ENCODE data around the gene GREB1L. TPM values are rescaled to one million over a fixed set of nuclear protein-coding genes. Genes with fewer than 3 reads are reported as not detected.

Gene GREB1L
- total and polyA plus RNA-seq, 2 of the 13 experiments (the other 11 are each of a cell fraction or from before 2014, with no cell fraction given) = 0.17 to 0.66 TPM

- TF ChIP-seq ZGPAT (CRISPR knock-in tag; IDR thresholded peaks at IDR 0.05) = peak; percentile 27; the same call in 1 of the 2 replicates
- TF ChIP-seq MTF1 (CRISPR knock-in tag; IDR thresholded peaks at IDR 0.05) = no peak
- 0 out of 2 replicates have a peak, but pooled peaks have one; percentile 17 for TF ChIP-seq PPARG (CRISPR knock-in tag; conservative IDR thresholded peaks at IDR 0.05)
- TF ChIP-seq ZNF703 (CRISPR knock-in tag; IDR thresholded peaks at IDR 0.05; ENCODE audit: borderline replicate concordance) = no peak
- TF ChIP-seq NONO (IDR thresholded peaks at IDR 0.05) = no peak
- TF ChIP-seq NONO (CRISPR knock-in tag; conservative IDR thresholded peaks at IDR 0.05) = 0 out of 2 replicates have a peak, but pooled peaks have one; percentile 19
- TF ChIP-seq ZBTB38 (CRISPR knock-in tag; IDR thresholded peaks at IDR 0.05) = 0 out of 2 replicates have a peak, but pooled peaks have one; percentile 19
- TF ChIP-seq SIN3B (IDR thresholded peaks at IDR 0.05; ENCODE audit: low read length) = no peak
- TF ChIP-seq KLF16 (CRISPR knock-in tag; IDR thresholded peaks at IDR 0.05) = no peak
- 0 out of 2 replicates have a peak, but pooled peaks have one; percentile 67 for TF ChIP-seq ZNF547 (CRISPR knock-in tag; IDR thresholded peaks at IDR 0.05)
- TF ChIP-seq CREB1 (IDR thresholded peaks at IDR 0.05) = no peak
- no peak for TF ChIP-seq CREB1 (CRISPR knock-in tag; IDR thresholded peaks at IDR 0.05)
- TF ChIP-seq UBTF (CRISPR knock-in tag; IDR thresholded peaks at IDR 0.05) = peak; percentile 77; the same call in 1 of the 2 replicates
- no peak for TF ChIP-seq ZNF589 (CRISPR knock-in tag; conservative IDR thresholded peaks at IDR 0.05)
- TF ChIP-seq ZNF746 (CRISPR knock-in tag; IDR thresholded peaks at IDR 0.05) = no peak
- TF ChIP-seq THAP9 (CRISPR knock-in tag; IDR thresholded peaks at IDR 0.05; ENCODE audit: borderline replicate concordance) = no peak
- no peak for TF ChIP-seq PTBP1 (IDR thresholded peaks at IDR 0.05; ENCODE audit: low read depth, low read length, poor library complexity, severe bottlenecking)
- TF ChIP-seq PBX3 (CRISPR knock-in tag; IDR thresholded peaks at IDR 0.05; ENCODE audit: borderline replicate concordance) = no peak
- no peak for TF ChIP-seq ZNF343 (CRISPR knock-in tag; IDR thresholded peaks at IDR 0.05)
- peak; percentile 77; the same call in 1 of the 2 replicates for TF ChIP-seq SALL2 (CRISPR knock-in tag; IDR thresholded peaks at IDR 0.05)
- TF ChIP-seq KAT8 (CRISPR knock-in tag; IDR thresholded peaks at IDR 0.05) = no peak
- TF ChIP-seq, protein P1, sequence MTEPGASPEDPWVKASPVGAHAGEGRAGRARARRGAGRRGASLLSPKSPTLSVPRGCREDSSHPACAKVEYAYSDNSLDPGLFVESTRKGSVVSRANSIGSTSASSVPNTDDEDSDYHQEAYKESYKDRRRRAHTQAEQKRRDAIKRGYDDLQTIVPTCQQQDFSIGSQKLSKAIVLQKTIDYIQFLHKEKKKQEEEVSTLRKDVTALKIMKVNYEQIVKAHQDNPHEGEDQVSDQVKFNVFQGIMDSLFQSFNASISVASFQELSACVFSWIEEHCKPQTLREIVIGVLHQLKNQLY (CRISPR knock-in tag; IDR thresholded peaks at IDR 0.05) = no peak
These were observed at the start of gene GREB1L (continued) for GRCh38 chr18:21242141-21242779.

All from HepG2 (cell line).